HG03342 (cell line): ENCODE results near the gene ZNF747.
"Not testable (repeated sequence)": the region's sequence is repeated elsewhere in the genome, so short reads cannot be mapped to it uniquely, and the experiment has no call there.

Experiments
- ATAC-seq: cut with Tn5 transposase; IDR thresholded peaks from one replicate; pipeline ENCODE4 v1.9.1; 2021; ENCODE audit warnings: mild to moderate bottlenecking, moderate library complexity; ENCODE audit not compliant: unreplicated experiment

Gene ZNF747

GRCh38 chr16:30557957-30558788 lies 23.5 kb upstream of the ZNF747 start, which contains the start of gene ZNF764:
Gene ZNF764 (minus strand): TSS chr16:30558374. CDS start chr16:30558182, 192 bp downstream.
- ATAC-seq: peak; percentile 86

- peak; percentile 7 for ATAC-seq
Measured at GRCh38 chr16:30557707-30557956, 23.0 kb upstream of the ZNF747 start.

- no peak for ATAC-seq
Measured at GRCh38 chr16:30556125-30556473, 21.4 kb upstream of the ZNF747 start.

GRCh38 chr16:30555315-30556124 lies 20.9 kb upstream of the ZNF747 start:
- ATAC-seq: no peak

- no peak for ATAC-seq
Measured at GRCh38 chr16:30554557-30555314, 20.1 kb upstream of the ZNF747 start.

GRCh38 chr16:30553393-30553899 lies 18.8 kb upstream of the ZNF747 start:
- ATAC-seq: no peak

- ATAC-seq: no peak
Measured at GRCh38 chr16:30552956-30553355, 18.3 kb upstream of the ZNF747 start.

- no peak for ATAC-seq
Measured at GRCh38 chr16:30551781-30552180, 17.1 kb upstream of the ZNF747 start.

GRCh38 chr16:30548416-30549253 lies 14.0 kb upstream of the ZNF747 start:
- no peak for ATAC-seq

- no peak for ATAC-seq
Measured at GRCh38 chr16:30546115-30546514, 11.5 kb upstream of the ZNF747 start.

- no peak for ATAC-seq
Measured at GRCh38 chr16:30543067-30543466, 8.4 kb upstream of the ZNF747 start.

- ATAC-seq: no peak
Measured at GRCh38 chr16:30541502-30542329, 7.1 kb upstream of the ZNF747 start.

- ATAC-seq: not testable (repeated sequence)
Measured at GRCh38 chr16:30540916-30541464, 6.3 kb upstream of the ZNF747 start.

- ATAC-seq: not testable (repeated sequence)
Measured at GRCh38 chr16:30539986-30540526, 5.4 kb upstream of the ZNF747 start.

GRCh38 chr16:30539000-30539964 lies 4.6 kb upstream of the ZNF747 start:
- ATAC-seq: no peak

GRCh38 chr16:30536391-30537024 lies 1.9 kb upstream of the ZNF747 start:
- not testable (repeated sequence) for ATAC-seq

- ATAC-seq: no peak
Measured at GRCh38 chr16:30535777-30536190, 1.1 kb upstream of the ZNF747 start.
